ENCODE data around the gene FBXO33. TPM values are rescaled to one million over a fixed set of nuclear protein-coding genes. Genes with fewer than 3 reads are reported as not detected.

The FBXO33 gene
- total and polyA plus RNA-seq, 2 of the 8 experiments (the other 6 are each of a cell fraction or from before 2014, with no cell fraction given): 4.7 to 11.5 TPM

GRCh38 chr14:39428118-39428517 lies 4.1 kb downstream of the FBXO33 start:
- H3K79me1 ChIP-seq (ENCODE audit: low read depth, low read length): no peaks in the 10 kb centered on the region; the same call in 1 of the 2 replicates
- H3K27ac ChIP-seq (ENCODE audit: low read depth, low read length): no peak overlapping the region
- no peak overlapping the region for H3K9ac ChIP-seq (replicated peaks in 1 of 4; ENCODE audit: extremely low read depth in 1 of 4, low read depth in 3 of 4, low read length in 3 of 4)
- H3K4ac ChIP-seq (replicated peaks; ENCODE audit: insufficient read length, low read depth, low read length): no peak overlapping the region
- no peaks in the 10 kb centered on the region for H3K27me3 ChIP-seq (replicated peaks in 1 of 4; ENCODE audit: control insufficient read depth in 3 of 4, extremely low read depth in 1 of 4, insufficient read depth in 3 of 4, low read length in 3 of 4)
- H4K8ac ChIP-seq (ENCODE audit: extremely low read depth, insufficient read depth, low read length): no peak overlapping the region
- H2BK5ac ChIP-seq (ENCODE audit: low read depth, low read length): no peak overlapping the region
- H3K18ac ChIP-seq (ENCODE audit: extremely low read depth, low read length): no peak overlapping the region
- no peak overlapping the region for H3K4me2 ChIP-seq (ENCODE audit: insufficient read depth in 1 of 2, low read depth in 2 of 2, low read length in 2 of 2)
- 87% methylated on average over 8 of the region's 8 CpGs; no CpG with 5 or more reads in 1 of the 2 experiments for WGBS, 2 experiments (ENCODE audit: extremely low coverage in 1 of 2, insufficient coverage in 1 of 2, insufficient read length in 1 of 2, insufficient replicate concordance in 2 of 2, low coverage in 1 of 2, low lambda C conversion rate in 2 of 2, missing lambda C conversion rate in 1 of 2)
- TF ChIP-seq CREB1 (IDR thresholded peaks at IDR 0.05) (no peak), CTBP2 (IDR thresholded peaks at IDR 0.05; ENCODE audit: borderline replicate concordance, insufficient read depth, insufficient read length, low read length) (no peak), SP2 (IDR thresholded peaks at IDR 0.05; ENCODE audit: low read length) (no peak), POLR2AphosphoS5 (IDR thresholded peaks at IDR 0.05; ENCODE audit: low read depth, low read length) (no peak), HDAC2 (IDR thresholded peaks at IDR 0.05; ENCODE audit: borderline replicate concordance in 1 of 2, low read depth in 2 of 2, low read length in 2 of 2) (no peak), TAF7 (optimal IDR thresholded peaks at IDR 0.05; ENCODE audit: borderline replicate concordance, low read depth, low read length) (no peak), GABPA (IDR thresholded peaks at IDR 0.05; ENCODE audit: borderline replicate concordance, insufficient read depth, low read length) (no peak), RNF2 (IDR thresholded peaks at IDR 0.05; ENCODE audit: borderline replicate concordance, low read depth, low read length, missing control alignments, poor library complexity, severe bottlenecking) (no peak), JUN (IDR thresholded peaks at IDR 0.05; ENCODE audit: low read depth, low read length) (no peak)
- no peak overlapping the region for H3K14ac ChIP-seq (ENCODE audit: insufficient read length)
- no peak overlapping the region for H3K4me3 ChIP-seq (ENCODE audit: extremely low read depth in 1 of 4, insufficient read depth in 2 of 4, low read depth in 3 of 4, low read length in 4 of 4)
- H2BK15ac ChIP-seq (ENCODE audit: low read length): no peak overlapping the region
- no peak overlapping the region for H2AFZ ChIP-seq (ENCODE audit: low read length)
- H2BK20ac ChIP-seq (ENCODE audit: low read length): no peak overlapping the region
- DNase-seq (ENCODE audit: low read depth in 1 of 2, low spot score in 2 of 2) (no peak), FAIRE-seq (no peak)
- H3K56ac ChIP-seq (replicated peaks; ENCODE audit: insufficient read length, low read depth, low read length): no peak overlapping the region
- no peak overlapping the region for H2AK5ac ChIP-seq (ENCODE audit: low read depth, low read length)
- no peak overlapping the region for H4K91ac ChIP-seq (replicated peaks; ENCODE audit: insufficient read length, low read length)
- peaks cover 0 to 46% of the 10 kb centered on the region in 2 experiments; a peak in 3 of 4 replicates for H3K79me2 ChIP-seq (ENCODE audit: control insufficient read depth in 1 of 2, insufficient read depth in 2 of 2, low read length in 2 of 2)
- no peak overlapping the region for H4K5ac ChIP-seq (ENCODE audit: insufficient read length, low read depth, low read length)
- peaks cover 0 to 3% (median 0%) of the 10 kb centered on the region in 4 experiments; a peak in 2 of 7 replicates for H3K4me1 ChIP-seq (replicated peaks in 1 of 4; ENCODE audit: control insufficient read depth in 3 of 4, insufficient read depth in 4 of 4, low read length in 3 of 4)
- peaks cover 3 to 16% of the 10 kb centered on the region in 2 experiments for H4K20me1 ChIP-seq (replicated peaks in 1 of 2; ENCODE audit: control insufficient read depth in 1 of 2, insufficient read depth in 2 of 2, low read length in 2 of 2)
- H2BK120ac ChIP-seq (replicated peaks; ENCODE audit: low read depth, low read length): no peak overlapping the region
- no peaks in the 10 kb centered on the region for H3K36me3 ChIP-seq (ENCODE audit: control insufficient read depth in 2 of 4, insufficient read depth in 4 of 4, low read length in 3 of 4)
- CTCF ChIA-PET (ENCODE audit: partially characterized antibody): interaction anchor here (0.8 to 3.8 kb wide), 3 partner anchors 10 to 197 kb away, joined by 3 to 21 read pairs (median 3); no protein-coding TSS in a partner anchor
- peaks cover 3% of the 10 kb centered on the region; the same call in 1 of the 2 replicates for H3K23me2 ChIP-seq (ENCODE audit: low read depth, low read length)
- no peak overlapping the region for H3K23ac ChIP-seq (ENCODE audit: insufficient read length)
- H3K9me3 ChIP-seq (ENCODE audit: insufficient read depth in 2 of 2, low read depth in 1 of 2, low read length in 1 of 2): no peaks in the 10 kb centered on the region
- POLR2A ChIA-PET (ENCODE audit: partially characterized antibody): interaction anchor here (0.6 kb wide), 1 partner anchor 47 kb away, joined by 3 read pairs; no protein-coding TSS in a partner anchor
- H2BK12ac ChIP-seq (ENCODE audit: low read depth, low read length): no peak overlapping the region

Data from H1 (cell line).